ENCODE results near the gene PARN.

GRCh38 chr16:14407786-14408399 lies 222.2 kb downstream of the PARN start:
- TF ChIP-seq POLR2AphosphoS5 (IDR thresholded peaks at IDR 0.05; ENCODE audit: borderline replicate concordance, low read depth, low read length) (no peak), FOXP2 (optimal IDR thresholded peaks at IDR 0.05; ENCODE audit: control extremely low read depth, extremely low read length, insufficient read depth) (no peak)
